Ovary (tissue), 3 donors: ENCODE results near the gene TRPC4.

Source experiments
- CTCF ChIP-seq, 3 donors: fragments of 450-650 bp in 2 of 3; fragments of 200-600 bp in 1 of 3; IDR thresholded peaks; one replicate each; pipeline versions ENCODE4 v1.5.1 to v1.8.0; 2016 to 2022; ENCODE audit warnings: antibody characterized with exemption in 3 of 3, mild to moderate bottlenecking in 1 of 3
- EP300 ChIP-seq: sonication (generic); formaldehyde crosslinking; IDR thresholded peaks from one replicate; pipeline ENCODE4 v1.6.1; 2017; ENCODE audit warnings: antibody characterized with exemption
- POLR2A ChIP-seq: fragments of 450-650 bp; IDR thresholded peaks from one replicate; pipeline ENCODE4 v1.6.1; 2017; ENCODE audit warnings: antibody characterized with exemption, mild to moderate bottlenecking, moderate library complexity
- donor health status: DM: no; HTN: no; CAD: no.

- TF ChIP-seq CTCF (IDR thresholded peaks at IDR 0.05) (no peak), POLR2A (no peak), EP300 (no peak)
These were observed 199.7 kb downstream of the TRPC4 start for GRCh38 chr13:37669845-37670244.
